NT2/D1 (cell line): ENCODE measurements around the gene MARCHF9.

Experiments
- SUZ12 ChIP-seq: IDR thresholded peaks from 2 replicates; pipeline ENCODE4 v1.6.1; 2011; ENCODE audit not compliant: insufficient read length, insufficient read depth; ENCODE audit errors: extremely low read depth
- YY1 ChIP-seq: IDR thresholded peaks from 2 replicates; pipeline ENCODE4 v1.6.1; 2011; ENCODE audit not compliant: insufficient read length, insufficient read depth
- ZNF274 ChIP-seq: IDR thresholded peaks from 2 replicates; pipeline ENCODE4 v1.6.1; 2011; ENCODE audit warnings: mild to moderate bottlenecking, low read depth, low read length

GRCh38 chr12:57797933-57798332, 43.0 kb downstream of the MARCHF9 start:
- TF ChIP-seq ZNF274, result no peak
- TF ChIP-seq SUZ12, result no peak
- no peak for TF ChIP-seq YY1
